Spleen (tissue), 7 donors: Measurements from ENCODE around the gene ACER3.

Experiments used
- CTCF ChIP-seq, 11 experiments: fragments of 200-600 bp in 7 of 11; fragments of 450-650 bp in 4 of 11; sonication (generic) in 4 of 11; IDR thresholded peaks in 8 of 11; conservative IDR thresholded peaks in 3 of 11; 1 replicate in 7 of 11; 2 replicates in 4 of 11; pipeline versions ENCODE4 v1.4.0 to v1.8.0; 2016 to 2021; ENCODE audit warnings: antibody characterized with exemption in 11 of 11, inconsistent platforms in 4 of 11, mild to moderate bottlenecking in 1 of 11
- POLR2A ChIP-seq, 3 donors: fragments of 450-650 bp; IDR thresholded peaks; one replicate each; pipeline ENCODE4 v1.5.1; 2017; ENCODE audit warnings: antibody characterized with exemption in 3 of 3, mild to moderate bottlenecking in 1 of 3
- POLR2AphosphoS5 ChIP-seq, 3 donors: sonication (generic); formaldehyde crosslinking; IDR thresholded peaks; one replicate each; pipeline ENCODE4 v1.5.1; 2017; ENCODE audit warnings: antibody characterized with exemption in 3 of 3
- donor health status: DM: no; HTN: no; CAD: no; lungs with moderate emphysema.
- donor health status: DM: no; HTN: no; CAD: no.
- donor health status: DM: no; HTN: no; CAD: no.

- TF ChIP-seq CTCF (IDR thresholded peaks at IDR 0.05 in 8 of 11, conservative IDR thresholded peaks at IDR 0.05 in 3 of 11) (no peak), POLR2AphosphoS5 (IDR thresholded peaks at IDR 0.05) (no peak), POLR2A (IDR thresholded peaks at IDR 0.05) (no peak)
Observed at GRCh38 chr11:77035039-77035438, 174.3 kb downstream of the ACER3 start.
